ENCODE results near the gene STK24.

The STK24 gene

GRCh38 chr13:98505217-98505616, 71.7 kb downstream of the STK24 start:
- TF ChIP-seq, protein P1, sequence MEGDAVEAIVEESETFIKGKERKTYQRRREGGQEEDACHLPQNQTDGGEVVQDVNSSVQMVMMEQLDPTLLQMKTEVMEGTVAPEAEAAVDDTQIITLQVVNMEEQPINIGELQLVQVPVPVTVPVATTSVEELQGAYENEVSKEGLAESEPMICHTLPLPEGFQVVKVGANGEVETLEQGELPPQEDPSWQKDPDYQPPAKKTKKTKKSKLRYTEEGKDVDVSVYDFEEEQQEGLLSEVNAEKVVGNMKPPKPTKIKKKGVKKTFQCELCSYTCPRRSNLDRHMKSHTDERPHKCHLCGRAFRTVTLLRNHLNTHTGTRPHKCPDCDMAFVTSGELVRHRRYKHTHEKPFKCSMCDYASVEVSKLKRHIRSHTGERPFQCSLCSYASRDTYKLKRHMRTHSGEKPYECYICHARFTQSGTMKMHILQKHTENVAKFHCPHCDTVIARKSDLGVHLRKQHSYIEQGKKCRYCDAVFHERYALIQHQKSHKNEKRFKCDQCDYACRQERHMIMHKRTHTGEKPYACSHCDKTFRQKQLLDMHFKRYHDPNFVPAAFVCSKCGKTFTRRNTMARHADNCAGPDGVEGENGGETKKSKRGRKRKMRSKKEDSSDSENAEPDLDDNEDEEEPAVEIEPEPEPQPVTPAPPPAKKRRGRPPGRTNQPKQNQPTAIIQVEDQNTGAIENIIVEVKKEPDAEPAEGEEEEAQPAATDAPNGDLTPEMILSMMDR (IDR thresholded peaks at IDR 0.05; ENCODE audit: insufficient read depth, missing control alignments), result no peak
- DNase-seq (ENCODE audit: insufficient read length, low spot score), result no peak
- FAIRE-seq, result no peak

DNA sequence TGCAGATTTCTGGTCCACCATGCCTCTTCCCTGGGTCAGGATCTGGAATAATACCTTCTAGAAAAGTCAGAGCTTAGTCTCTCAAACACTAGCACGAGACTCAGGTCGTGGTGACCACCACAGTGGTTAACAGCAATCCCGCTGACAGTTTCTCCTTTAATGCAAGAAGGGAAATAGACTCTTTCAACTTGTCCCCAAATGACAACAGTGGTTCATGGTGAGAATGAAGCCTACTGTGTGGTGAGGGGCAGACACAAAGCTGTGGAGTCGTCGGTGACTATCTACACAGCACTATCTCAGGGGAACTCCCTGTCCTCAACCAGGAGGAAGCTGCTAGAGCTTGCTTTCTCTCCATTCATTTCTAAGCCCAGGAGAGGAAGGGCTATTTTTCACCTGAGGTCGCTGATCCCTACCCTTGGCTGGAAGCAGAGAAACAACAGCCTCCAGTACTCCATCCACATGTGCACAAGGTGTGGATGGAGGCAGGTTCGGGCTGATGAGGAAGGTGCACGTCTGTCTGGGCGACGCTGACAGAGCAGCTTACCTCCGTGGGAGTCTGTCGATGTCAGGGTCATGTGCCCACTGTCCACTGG, 72.4 kb downstream of the STK24 start:
- TF ChIP-seq, protein P1 (IDR thresholded peaks at IDR 0.05; ENCODE audit: insufficient read depth, missing control alignments), result no peak
- FAIRE-seq (no peak), DNase-seq (ENCODE audit: insufficient read length, low spot score) (no peak)

DNA sequence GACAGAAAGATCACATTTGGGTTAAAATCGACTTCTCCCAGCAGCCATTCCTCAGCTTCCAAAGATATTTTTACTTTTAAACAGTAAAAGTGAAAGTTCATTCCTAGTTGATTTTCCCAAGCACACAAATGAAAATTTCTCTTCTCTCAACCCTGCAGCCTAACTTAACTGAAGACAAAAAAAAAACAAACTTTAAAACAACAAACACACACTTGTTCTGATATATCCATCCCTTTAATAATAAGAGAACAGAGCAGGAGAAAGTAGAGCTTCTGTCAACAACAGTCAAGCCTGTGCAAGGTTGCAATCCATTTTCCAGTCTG, 72.9 kb downstream of the STK24 start:
- no peak for FAIRE-seq
- DNase-seq (ENCODE audit: insufficient read length, low spot score), result no peak
- TF ChIP-seq, protein P1 (IDR thresholded peaks at IDR 0.05; ENCODE audit: insufficient read depth, missing control alignments), result no peak

DNA sequence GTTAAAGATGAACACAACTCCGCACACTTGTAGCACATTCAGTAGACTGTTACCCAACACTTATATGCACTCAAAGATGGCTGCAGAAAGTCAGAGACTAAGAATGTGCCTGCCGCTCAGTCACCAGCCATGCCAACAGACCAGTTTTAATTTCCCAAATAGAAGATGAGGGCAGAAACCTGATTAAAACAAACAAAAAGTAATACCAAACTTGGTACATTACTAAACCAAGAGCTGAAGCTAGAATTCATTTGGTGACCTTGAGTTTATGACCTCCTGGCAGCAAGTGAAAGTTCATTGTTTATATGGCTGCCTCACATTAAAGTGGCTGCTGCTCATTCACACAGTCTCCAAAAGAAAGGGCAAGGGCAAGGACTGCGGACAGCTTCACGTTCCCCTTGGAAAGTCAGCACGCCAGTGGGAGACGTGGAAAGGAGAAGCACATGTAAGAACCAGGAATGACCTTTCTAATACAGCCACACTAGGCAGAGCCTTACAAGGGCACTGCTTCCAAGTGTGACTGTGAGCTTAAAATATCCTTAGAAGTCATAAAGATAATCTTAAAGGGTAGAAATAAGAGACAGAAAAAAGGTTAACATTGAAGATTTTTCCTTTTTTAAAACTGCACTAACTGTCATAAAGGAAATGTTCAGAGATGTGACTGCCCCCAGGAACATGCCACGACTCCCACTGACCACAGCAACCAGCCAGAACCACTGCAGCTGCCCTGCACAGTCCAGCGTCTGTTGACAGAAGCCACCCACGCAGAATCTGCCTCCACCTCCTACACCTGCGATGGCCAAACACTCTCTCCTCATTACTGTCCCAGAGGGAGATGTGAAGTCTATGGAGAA, 73.5 kb downstream of the STK24 start:
- DNase-seq (ENCODE audit: insufficient read length, low spot score), result no peak
- TF ChIP-seq, protein P1 (IDR thresholded peaks at IDR 0.05; ENCODE audit: insufficient read depth, missing control alignments), result no peak
- no peak for FAIRE-seq

DNA sequence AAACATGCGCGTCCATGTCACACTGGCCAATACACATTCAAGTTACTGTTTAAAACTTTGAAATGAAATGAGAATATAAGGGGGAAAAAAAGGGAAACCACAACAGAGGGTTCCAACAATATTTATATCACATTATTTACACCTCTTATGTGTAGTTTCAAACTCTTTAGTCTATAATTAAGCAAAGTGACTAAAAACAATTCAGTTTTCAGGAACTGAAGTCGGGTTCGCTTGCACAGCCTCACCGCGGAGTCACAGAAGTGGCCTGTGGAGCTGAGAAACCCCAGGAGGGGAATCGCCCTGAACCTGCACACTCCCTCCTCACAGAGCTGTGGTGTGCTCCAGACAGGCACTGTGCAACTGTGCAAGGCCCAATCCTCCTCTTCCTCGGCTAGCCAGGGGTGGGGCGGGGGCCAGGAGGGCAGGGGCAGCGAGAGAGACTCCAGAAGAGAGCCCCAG, 75.9 kb downstream of the STK24 start:
- DNase-seq (ENCODE audit: insufficient read length, low spot score) (no peak), FAIRE-seq (no peak)
- TF ChIP-seq, protein P1 (IDR thresholded peaks at IDR 0.05; ENCODE audit: insufficient read depth, missing control alignments), result no peak

DNA sequence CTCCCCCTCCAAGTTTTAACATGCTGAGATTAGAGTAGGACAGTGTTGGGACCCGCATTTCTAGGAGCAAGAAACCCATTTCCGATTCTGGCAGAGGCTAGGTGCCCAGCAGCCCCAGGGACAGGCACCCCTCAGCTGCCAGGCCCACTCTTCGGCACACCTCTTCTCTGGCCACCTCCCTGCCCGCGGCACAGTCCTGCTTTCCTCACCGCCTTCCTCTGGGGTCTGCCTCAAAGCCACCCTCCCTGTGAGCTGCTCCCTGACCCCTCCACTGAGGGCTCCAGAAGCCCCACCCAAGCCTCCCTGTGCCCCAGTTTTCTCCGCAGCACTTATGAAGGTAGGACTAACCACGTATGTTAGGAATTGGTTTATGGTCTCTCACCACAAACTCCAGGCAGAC, 79.9 kb downstream of the STK24 start:
- DNase-seq (ENCODE audit: insufficient read length, low spot score) (no peak), FAIRE-seq (no peak)
- TF ChIP-seq, protein P1 (IDR thresholded peaks at IDR 0.05; ENCODE audit: insufficient read depth, missing control alignments), result no peak

GRCh38 chr13:98496479-98496791, 80.5 kb downstream of the STK24 start:
- FAIRE-seq (no peak), DNase-seq (ENCODE audit: insufficient read length, low spot score) (no peak)
- TF ChIP-seq, protein P1 (IDR thresholded peaks at IDR 0.05; ENCODE audit: insufficient read depth, missing control alignments), result no peak

Measured in D721Med (cell line).